ENCODE measurements around the gene CD37.

DNA sequence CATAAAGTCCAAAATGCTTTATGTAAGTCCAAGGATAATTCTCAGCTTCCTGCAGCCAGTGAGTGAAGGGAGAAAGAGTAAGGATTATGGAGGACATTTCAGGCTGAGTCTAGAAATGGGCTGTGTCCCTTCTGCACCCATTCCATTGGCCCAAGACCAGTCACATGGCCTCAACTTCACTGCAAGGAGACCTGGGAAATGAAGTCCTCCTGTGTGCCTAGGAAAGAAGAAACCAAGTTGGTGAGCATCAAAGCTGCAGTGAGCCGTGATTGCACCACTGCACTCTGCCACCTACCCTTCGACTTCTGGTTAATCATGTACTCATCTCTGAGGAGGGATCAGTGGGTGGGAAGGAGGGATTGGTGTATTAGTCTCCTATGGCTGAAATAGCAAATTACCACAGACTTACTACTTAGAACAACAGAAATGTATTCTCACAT, 3.6 kb upstream of the CD37 start:
- TF ChIP-seq, protein P1, sequence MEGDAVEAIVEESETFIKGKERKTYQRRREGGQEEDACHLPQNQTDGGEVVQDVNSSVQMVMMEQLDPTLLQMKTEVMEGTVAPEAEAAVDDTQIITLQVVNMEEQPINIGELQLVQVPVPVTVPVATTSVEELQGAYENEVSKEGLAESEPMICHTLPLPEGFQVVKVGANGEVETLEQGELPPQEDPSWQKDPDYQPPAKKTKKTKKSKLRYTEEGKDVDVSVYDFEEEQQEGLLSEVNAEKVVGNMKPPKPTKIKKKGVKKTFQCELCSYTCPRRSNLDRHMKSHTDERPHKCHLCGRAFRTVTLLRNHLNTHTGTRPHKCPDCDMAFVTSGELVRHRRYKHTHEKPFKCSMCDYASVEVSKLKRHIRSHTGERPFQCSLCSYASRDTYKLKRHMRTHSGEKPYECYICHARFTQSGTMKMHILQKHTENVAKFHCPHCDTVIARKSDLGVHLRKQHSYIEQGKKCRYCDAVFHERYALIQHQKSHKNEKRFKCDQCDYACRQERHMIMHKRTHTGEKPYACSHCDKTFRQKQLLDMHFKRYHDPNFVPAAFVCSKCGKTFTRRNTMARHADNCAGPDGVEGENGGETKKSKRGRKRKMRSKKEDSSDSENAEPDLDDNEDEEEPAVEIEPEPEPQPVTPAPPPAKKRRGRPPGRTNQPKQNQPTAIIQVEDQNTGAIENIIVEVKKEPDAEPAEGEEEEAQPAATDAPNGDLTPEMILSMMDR (conservative IDR thresholded peaks at IDR 0.05; ENCODE audit: low read depth, low read length) = no peak
- TF ChIP-seq MAZ (IDR thresholded peaks at IDR 0.05; ENCODE audit: borderline replicate concordance, low read depth, low read length) (no peak), RCOR1 (IDR thresholded peaks at IDR 0.05; ENCODE audit: insufficient replicate concordance, low read length) (no peak), BHLHE40 (IDR thresholded peaks at IDR 0.05; ENCODE audit: low read depth, low read length) (no peak), USF2 (IDR thresholded peaks at IDR 0.05; ENCODE audit: low read depth, low read length) (peak; percentile 92), CHD1 (IDR thresholded peaks at IDR 0.05; ENCODE audit: low read depth, low read length) (no peak), RFX5 (IDR thresholded peaks at IDR 0.05; ENCODE audit: low read depth, low read length) (no peak), POLR2A (IDR thresholded peaks at IDR 0.05; ENCODE audit: low read depth, low read length) (no peak), RAD21 (IDR thresholded peaks at IDR 0.05; ENCODE audit: low read length) (no peak), MAFK (IDR thresholded peaks at IDR 0.05; ENCODE audit: low read depth, low read length) (no peak), MXI1 (IDR thresholded peaks at IDR 0.05; ENCODE audit: borderline replicate concordance, low read depth, low read length) (no peak), CEBPB (IDR thresholded peaks at IDR 0.05; ENCODE audit: low read depth, low read length) (no peak), SMC3 (IDR thresholded peaks at IDR 0.05; ENCODE audit: low read depth, low read length) (no peak)
- TF ChIP-seq, protein P2, sequence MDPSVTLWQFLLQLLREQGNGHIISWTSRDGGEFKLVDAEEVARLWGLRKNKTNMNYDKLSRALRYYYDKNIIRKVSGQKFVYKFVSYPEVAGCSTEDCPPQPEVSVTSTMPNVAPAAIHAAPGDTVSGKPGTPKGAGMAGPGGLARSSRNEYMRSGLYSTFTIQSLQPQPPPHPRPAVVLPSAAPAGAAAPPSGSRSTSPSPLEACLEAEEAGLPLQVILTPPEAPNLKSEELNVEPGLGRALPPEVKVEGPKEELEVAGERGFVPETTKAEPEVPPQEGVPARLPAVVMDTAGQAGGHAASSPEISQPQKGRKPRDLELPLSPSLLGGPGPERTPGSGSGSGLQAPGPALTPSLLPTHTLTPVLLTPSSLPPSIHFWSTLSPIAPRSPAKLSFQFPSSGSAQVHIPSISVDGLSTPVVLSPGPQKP (IDR thresholded peaks at IDR 0.05; ENCODE audit: borderline replicate concordance, low read depth, low read length) = no peak
